Right ventricle myocardium inferior (tissue), 1 donor: ENCODE results near the gene ZNF618. TPM values are rescaled to one million over a fixed set of nuclear protein-coding genes. Genes with fewer than 3 reads are reported as not detected.
"Not testable (repeated sequence)": the region's sequence is repeated elsewhere in the genome, so short reads cannot be mapped to it uniquely, and the experiment has no call there.

ENCODE experiments used
- ATAC-seq: fragments of 200-7000 bp; cut with Tn5 transposase; one replicate; pipeline ENCODE4 v1.9.1; 2020; ENCODE audit warnings: mild to moderate bottlenecking, moderate library complexity
- DNase-seq: peaks from one replicate; pipeline ENCODE4 v3.0.0; 2021; ENCODE audit errors: missing footprints
- intact Hi-C: fragments of 100-400 bp; cut with DNase I; formaldehyde crosslinking; loops from one replicate; pipeline ENCODE4 v1.11.0; 2022
- total RNA-seq: library from RNA; stranded (reverse); fragmentation: NEBNext Ultra II Directional; extraction: Animal tissue kit (Norgen Biotek cat#: 25700); gene quantifications from one replicate; pipeline ENCODE4 v1.2.1, GENCODE V29; 2021
- donor health status: DM: no; HTN: yes; CAD: no; lungs with severe emphysema.

Gene ZNF618
- total RNA-seq, 1 donor from 2014 or later = 1.6 TPM

GRCh38 chr9:114077162-114077837, 201.2 kb downstream of the ZNF618 start:
- DNase-seq = no peak
- intact Hi-C loops = no loop called here
- ATAC-seq = no peak

GRCh38 chr9:114078021-114078780, 202.1 kb downstream of the ZNF618 start, which contains the start of gene AMBP:
Gene AMBP, minus strand, starts transcription at chr9:114078300. Its CDS starts 91 bp downstream, at chr9:114078209.
- ATAC-seq = no peak
- no peak for DNase-seq
- intact Hi-C loops = no loop called here

- ATAC-seq (no peak), DNase-seq (no peak)
- intact Hi-C loops = no loop called here
These were observed 202.7 kb downstream of the ZNF618 start for GRCh38 chr9:114078781-114079156.

GRCh38 chr9:114080195-114080772, 204.2 kb downstream of the ZNF618 start:
- ATAC-seq (no peak), DNase-seq (no peak)
- intact Hi-C loops = no loop called here

GRCh38 chr9:114080773-114081440, 204.8 kb downstream of the ZNF618 start:
- no peak for ATAC-seq
- intact Hi-C loops = no loop called here
- DNase-seq = no peak

GRCh38 chr9:114081441-114082016, 205.4 kb downstream of the ZNF618 start:
- intact Hi-C loops = loop anchor here (2.0 kb wide), 1 partner anchor 209 kb away; no protein-coding TSS in a partner anchor
- no peak for ATAC-seq
- no peak for DNase-seq

GRCh38 chr9:114082017-114082762, 206.1 kb downstream of the ZNF618 start:
- DNase-seq (peak; percentile 82), ATAC-seq (peak; percentile 89)
- intact Hi-C loops = loop anchor here (2.0 kb wide), 1 partner anchor 209 kb away; no protein-coding TSS in a partner anchor

GRCh38 chr9:114082763-114083412, 206.8 kb downstream of the ZNF618 start:
- DNase-seq, ATAC-seq: not testable (repeated sequence)
- intact Hi-C loops = loop anchor here (2.0 kb wide), 1 partner anchor 208 kb away; no protein-coding TSS in a partner anchor

- ATAC-seq (no peak), DNase-seq (no peak)
- intact Hi-C loops = loop anchor here (2.0 kb wide), 1 partner anchor 207 kb away; no protein-coding TSS in a partner anchor
These were observed 207.6 kb downstream of the ZNF618 start for GRCh38 chr9:114083666-114084065.

- intact Hi-C loops = no loop called here
- ATAC-seq = peak; percentile 15
- no peak for DNase-seq
These were observed 208.4 kb downstream of the ZNF618 start for GRCh38 chr9:114084282-114085073.

GRCh38 chr9:114085387-114085789, 209.3 kb downstream of the ZNF618 start:
- intact Hi-C loops = no loop called here
- ATAC-seq (no peak), DNase-seq (peak; percentile 25)

GRCh38 chr9:114086009-114086408, 209.9 kb downstream of the ZNF618 start:
- DNase-seq (peak; percentile 26), ATAC-seq (no peak)
- intact Hi-C loops = no loop called here

GRCh38 chr9:114086607-114087006, 210.5 kb downstream of the ZNF618 start:
- ATAC-seq (no peak), DNase-seq (no peak)
- intact Hi-C loops = no loop called here

- no peak for ATAC-seq
- intact Hi-C loops = no loop called here
- no peak for DNase-seq
These were observed 211.6 kb downstream of the ZNF618 start for GRCh38 chr9:114087721-114088120.

- intact Hi-C loops = no loop called here
- no peak for ATAC-seq
- no peak for DNase-seq
These were observed 212.6 kb downstream of the ZNF618 start for GRCh38 chr9:114088571-114089170.

- DNase-seq (no peak), ATAC-seq (no peak)
- intact Hi-C loops = no loop called here
These were observed 213.2 kb downstream of the ZNF618 start for GRCh38 chr9:114089206-114089840.
